DND-41 (cell line): Measurements from ENCODE around the gene COBL.

Source experiments
- ATAC-seq: fragments of 200-7000 bp; cut with Tn5 transposase; 3 replicates; pipeline ENCODE4 v1.9.1; 2021; ENCODE audit warnings: low read depth; ENCODE audit not compliant: insufficient read depth
- DNase-seq: peaks from one replicate; pipeline ENCODE4 v3.0.0-alpha.2; 2020
- H2AFZ ChIP-seq: 2 replicates; pipeline ENCODE4 v1.6.0; 2012; ENCODE audit warnings: low read depth, low read length
- H3K27ac ChIP-seq: 2 replicates; pipeline ENCODE4 v1.5.1; 2012; ENCODE audit warnings: low read length, inconsistent platforms
- H3K27me3 ChIP-seq: fragments of 200-600 bp; sonication (generic); 2 replicates; pipeline ENCODE4 v1.6.0; 2012; ENCODE audit warnings: low read length, mild to moderate bottlenecking, inconsistent platforms; ENCODE audit not compliant: insufficient read depth, poor library complexity
- H3K36me3 ChIP-seq: 2 replicates; pipeline ENCODE4 v1.5.1; 2012; ENCODE audit warnings: low read length, inconsistent platforms; ENCODE audit not compliant: insufficient read depth
- H3K4me1 ChIP-seq: 2 replicates; pipeline ENCODE4 v1.5.1; 2012; ENCODE audit warnings: mild to moderate bottlenecking, low read length; ENCODE audit not compliant: insufficient read depth
- H3K4me2 ChIP-seq: 2 replicates; pipeline ENCODE4 v1.6.0; 2012; ENCODE audit warnings: mild to moderate bottlenecking, moderate library complexity, low read length, inconsistent platforms; ENCODE audit not compliant: insufficient read depth
- H3K4me3 ChIP-seq, 2 experiments: fragments of 200-600 bp in 1 of 2; shearing (Covaris generic) in 1 of 2; 2 replicates each; pipeline ENCODE4 v1.5.1; 2012 to 2016; ENCODE audit warnings: inconsistent platforms in 2 of 2, low read length in 2 of 2, mild to moderate bottlenecking in 2 of 2, low read depth in 1 of 2, moderate library complexity in 1 of 2
- H3K79me2 ChIP-seq: 2 replicates; pipeline ENCODE4 v1.6.0; 2012; ENCODE audit warnings: low read length, inconsistent platforms; ENCODE audit not compliant: insufficient read depth
- H3K9ac ChIP-seq: 2 replicates; pipeline ENCODE4 v1.6.0; 2012; ENCODE audit warnings: low read depth, mild to moderate bottlenecking, inconsistent platforms, low read length, moderate library complexity
- H3K9me3 ChIP-seq: 2 replicates; pipeline ENCODE4 v1.5.1; 2012; ENCODE audit warnings: low read length, moderate library complexity, mild to moderate bottlenecking, inconsistent platforms; ENCODE audit not compliant: insufficient read depth, severe bottlenecking
- H4K20me1 ChIP-seq: 2 replicates; pipeline ENCODE4 v1.6.0; 2012; ENCODE audit warnings: low read length; ENCODE audit not compliant: insufficient read depth
- EZH2 ChIP-seq: IDR thresholded peaks from 3 replicates; pipeline ENCODE4 v1.6.1; 2012; ENCODE audit warnings: borderline replicate concordance, low read depth, mild to moderate bottlenecking, moderate library complexity, low read length, inconsistent platforms; ENCODE audit not compliant: severe bottlenecking
- TF ChIP-seq, protein P1 (sequence below): IDR thresholded peaks from 2 replicates; pipeline ENCODE4 v1.5.1; 2012; ENCODE audit warnings: borderline replicate concordance, low read length, moderate library complexity, mild to moderate bottlenecking; ENCODE audit not compliant: poor library complexity, severe bottlenecking; ENCODE audit errors: extremely low read depth

Gene COBL

DNA sequence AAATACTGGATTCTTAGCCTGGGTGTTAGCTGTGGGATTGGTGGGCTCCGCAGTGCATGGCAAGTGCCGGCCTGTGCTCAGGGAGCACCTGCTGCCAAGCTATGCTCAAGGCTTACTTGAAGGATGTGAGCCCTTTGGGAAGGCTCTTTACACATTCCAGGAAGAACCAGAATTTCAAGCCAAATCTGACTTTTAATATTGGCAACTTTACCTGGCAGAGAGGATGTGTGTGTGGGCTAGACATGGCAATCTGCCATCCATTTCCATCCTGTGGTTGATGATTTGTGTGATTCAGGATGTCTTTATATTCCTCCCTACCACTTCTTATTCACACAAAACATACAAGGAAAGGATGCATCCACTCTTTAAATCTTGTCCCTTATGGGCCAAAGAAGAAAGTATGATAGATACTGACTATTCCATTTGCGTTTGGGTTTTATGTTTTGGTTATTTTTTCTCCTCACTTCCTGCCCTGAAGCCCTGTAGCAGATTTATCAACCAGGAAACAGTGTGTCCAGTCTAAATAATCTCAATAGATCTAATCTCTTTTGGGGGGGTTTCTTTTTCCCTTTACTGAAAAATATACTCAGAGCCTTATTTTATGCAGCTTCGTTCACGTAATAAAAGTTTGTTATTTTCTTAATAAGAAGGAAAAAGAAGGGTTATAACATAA, 247.1 kb downstream of the COBL start:
- Histone ChIP-seq H3K9ac (no peak overlapping the region), H4K20me1 (no peaks in the 10 kb centered on the region), H3K36me3 (no peaks in the 10 kb centered on the region), H3K27me3 (peaks cover 4% of the 10 kb centered on the region), H3K27ac (no peak overlapping the region), H3K4me1 (no peaks in the 10 kb centered on the region), H3K79me2 (no peaks in the 10 kb centered on the region), H3K4me2 (no peak overlapping the region), H3K4me3 (no peak overlapping the region), H2AFZ (no peak overlapping the region), H3K9me3 (no peaks in the 10 kb centered on the region)
- ATAC-seq (no peak), DNase-seq (no peak)
- TF ChIP-seq, protein P1, sequence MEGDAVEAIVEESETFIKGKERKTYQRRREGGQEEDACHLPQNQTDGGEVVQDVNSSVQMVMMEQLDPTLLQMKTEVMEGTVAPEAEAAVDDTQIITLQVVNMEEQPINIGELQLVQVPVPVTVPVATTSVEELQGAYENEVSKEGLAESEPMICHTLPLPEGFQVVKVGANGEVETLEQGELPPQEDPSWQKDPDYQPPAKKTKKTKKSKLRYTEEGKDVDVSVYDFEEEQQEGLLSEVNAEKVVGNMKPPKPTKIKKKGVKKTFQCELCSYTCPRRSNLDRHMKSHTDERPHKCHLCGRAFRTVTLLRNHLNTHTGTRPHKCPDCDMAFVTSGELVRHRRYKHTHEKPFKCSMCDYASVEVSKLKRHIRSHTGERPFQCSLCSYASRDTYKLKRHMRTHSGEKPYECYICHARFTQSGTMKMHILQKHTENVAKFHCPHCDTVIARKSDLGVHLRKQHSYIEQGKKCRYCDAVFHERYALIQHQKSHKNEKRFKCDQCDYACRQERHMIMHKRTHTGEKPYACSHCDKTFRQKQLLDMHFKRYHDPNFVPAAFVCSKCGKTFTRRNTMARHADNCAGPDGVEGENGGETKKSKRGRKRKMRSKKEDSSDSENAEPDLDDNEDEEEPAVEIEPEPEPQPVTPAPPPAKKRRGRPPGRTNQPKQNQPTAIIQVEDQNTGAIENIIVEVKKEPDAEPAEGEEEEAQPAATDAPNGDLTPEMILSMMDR: no peak
- TF ChIP-seq EZH2: no peak

DNA sequence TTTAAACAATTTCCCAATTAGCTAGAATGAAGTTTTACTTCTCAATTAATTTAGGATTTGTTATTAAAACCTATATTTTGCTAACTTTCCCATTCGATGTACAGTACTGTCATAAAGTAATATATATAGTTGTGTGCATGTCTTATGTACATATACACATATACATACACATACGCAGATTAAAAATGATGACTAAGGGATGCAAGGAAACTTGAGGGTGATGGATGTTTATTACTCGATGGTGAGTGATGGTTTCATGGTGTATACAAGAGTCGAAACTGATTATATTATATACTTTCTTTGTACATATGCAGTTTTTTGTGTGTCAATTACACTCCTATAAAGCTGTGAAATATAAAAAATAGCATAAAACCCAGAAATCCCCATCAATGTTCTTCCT, 248.2 kb downstream of the COBL start:
- no peak for DNase-seq
- Histone ChIP-seq H3K4me3 (no peak overlapping the region), H3K27ac (no peak overlapping the region), H3K79me2 (no peaks in the 10 kb centered on the region), H3K9me3 (no peaks in the 10 kb centered on the region), H3K4me1 (no peaks in the 10 kb centered on the region), H4K20me1 (no peaks in the 10 kb centered on the region), H3K9ac (no peak overlapping the region), H3K4me2 (no peak overlapping the region), H2AFZ (no peak overlapping the region), H3K27me3 (peaks cover 6% of the 10 kb centered on the region), H3K36me3 (no peaks in the 10 kb centered on the region)
- no peak for ATAC-seq
- no peak for TF ChIP-seq EZH2
- TF ChIP-seq, protein P1: no peak

DNA sequence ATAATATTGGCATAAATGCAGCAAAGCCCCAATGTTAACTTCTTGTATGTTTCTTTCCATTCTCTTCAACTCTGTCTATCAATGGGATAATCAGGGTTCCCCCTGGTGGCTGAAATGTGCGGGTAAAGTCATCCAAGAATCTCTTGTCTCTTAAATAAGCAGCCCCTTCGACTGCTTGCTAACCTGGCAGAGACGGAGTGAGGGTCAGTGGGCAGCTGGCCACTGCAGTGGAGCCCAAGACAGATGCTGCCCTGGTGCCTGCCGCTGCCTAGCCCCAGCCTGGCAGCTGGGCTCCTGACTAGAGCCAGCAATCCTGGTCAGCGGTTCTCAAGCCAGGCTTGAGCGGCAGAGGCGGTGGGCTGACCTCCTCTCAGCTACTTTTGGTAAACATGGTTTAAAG, 248.9 kb downstream of the COBL start:
- no peak overlapping the region for H3K27ac ChIP-seq
- TF ChIP-seq EZH2: no peak
- TF ChIP-seq, protein P1: peak; percentile 72
- ATAC-seq: peak; percentile 71
- H3K9me3 ChIP-seq: no peaks in the 10 kb centered on the region
- H3K79me2 ChIP-seq: no peaks in the 10 kb centered on the region
- H4K20me1 ChIP-seq: no peaks in the 10 kb centered on the region
- no peaks in the 10 kb centered on the region for H3K36me3 ChIP-seq
- H3K4me2 ChIP-seq: no peak overlapping the region
- no peak overlapping the region for H3K9ac ChIP-seq
- peak; percentile 51 for DNase-seq
- no peak overlapping the region for H3K4me3 ChIP-seq
- H3K27me3 ChIP-seq: peaks cover 6% of the 10 kb centered on the region
- no peaks in the 10 kb centered on the region for H3K4me1 ChIP-seq
- no peak overlapping the region for H2AFZ ChIP-seq
